ENCODE results near the gene PITPNM1.

The PITPNM1 gene

DNA sequence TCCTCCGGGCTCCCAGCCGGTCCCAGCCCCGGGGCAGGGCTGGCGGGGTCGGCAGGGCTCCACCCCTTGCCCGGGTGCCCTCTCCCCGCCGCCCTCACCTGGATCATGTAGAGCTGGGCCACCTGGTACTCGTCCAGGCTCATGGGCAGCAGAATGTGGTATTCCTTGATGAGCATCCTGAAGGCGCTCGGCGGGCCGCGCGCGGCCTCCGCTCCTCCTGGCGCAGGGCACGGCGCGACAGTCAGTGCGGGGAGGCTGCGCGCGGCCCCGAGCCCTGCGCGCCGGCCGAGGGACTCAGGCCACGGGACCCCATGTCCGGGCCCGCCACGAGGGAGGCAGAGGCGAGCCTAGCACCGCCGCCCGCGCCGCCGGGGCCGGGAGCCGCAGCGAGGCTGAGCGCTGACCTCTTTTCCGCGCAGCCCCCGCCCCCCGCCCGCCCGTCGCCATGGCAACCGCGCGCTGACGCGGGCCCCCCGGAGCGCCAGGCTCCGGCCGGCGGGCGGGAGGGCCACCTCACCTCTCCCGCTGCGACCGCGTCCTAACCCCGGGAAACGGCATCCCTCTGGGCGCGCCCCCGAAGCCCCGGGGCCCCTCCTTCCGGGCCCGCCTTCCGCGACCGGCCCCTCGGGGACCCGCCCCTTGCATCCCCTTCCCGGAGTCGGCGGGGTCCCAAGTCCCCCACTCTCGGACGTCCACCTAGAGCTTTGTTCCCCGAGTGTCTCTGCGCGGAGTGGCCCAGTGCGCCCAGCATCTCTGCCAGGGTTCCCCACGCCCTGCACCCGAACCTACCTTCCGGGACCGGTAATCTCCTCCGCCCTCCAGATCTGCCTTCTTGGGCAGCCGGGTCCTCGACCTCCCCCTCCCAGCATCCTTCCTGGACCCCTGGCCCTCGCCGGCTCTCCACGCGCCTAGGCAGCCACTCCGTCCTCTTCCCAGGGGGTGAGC is 886 bp downstream of the PITPNM1 start:
- DNase-seq (ENCODE audit: low read depth in 1 of 2, low spot score in 1 of 2), result no peak

DNA sequence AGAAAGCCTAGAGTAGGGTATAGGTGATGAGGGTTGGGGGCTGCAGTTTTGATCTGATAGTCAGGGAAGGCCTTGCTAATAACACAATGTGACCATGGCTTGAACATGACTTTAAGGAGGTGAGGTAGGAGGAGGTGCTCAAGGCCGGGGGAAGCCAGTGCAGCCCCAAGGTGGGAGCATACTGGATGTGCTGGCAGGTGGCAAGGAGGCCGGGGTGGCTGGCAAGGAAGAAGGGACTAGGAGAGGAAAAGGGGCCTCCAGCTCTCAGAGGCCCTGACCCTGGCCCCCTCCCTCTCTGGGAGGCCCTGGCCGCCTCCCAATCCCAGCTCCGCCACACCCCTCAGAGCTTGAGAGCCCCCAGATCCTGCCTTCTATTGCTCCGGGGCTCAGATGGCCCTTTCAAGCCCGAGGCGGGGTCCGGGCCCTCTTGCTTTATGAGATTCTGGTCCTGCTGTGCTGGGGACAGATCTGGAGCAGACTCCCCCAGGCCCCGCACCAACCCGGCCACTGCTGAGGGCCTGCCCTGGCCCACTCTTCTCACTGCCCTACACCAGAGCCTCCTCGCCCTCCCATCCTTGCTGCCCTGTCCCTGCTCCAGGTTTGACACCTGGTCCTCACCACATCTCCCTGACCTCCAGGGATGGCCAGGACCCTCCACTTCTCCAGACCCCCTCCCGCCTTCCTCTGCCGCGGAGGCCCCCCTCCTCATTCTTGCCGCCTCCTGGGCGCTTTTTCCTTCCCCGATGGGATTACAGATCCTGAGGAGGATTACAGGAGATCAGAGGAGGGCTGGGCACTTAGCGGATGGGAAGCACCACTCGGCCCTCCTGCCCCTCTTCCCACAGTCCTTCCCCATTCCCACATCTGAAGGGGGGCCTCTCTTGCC is 1.8 kb downstream of the PITPNM1 start:
- DNase-seq (ENCODE audit: low read depth in 1 of 2, low spot score in 1 of 2), result no peak

DNA sequence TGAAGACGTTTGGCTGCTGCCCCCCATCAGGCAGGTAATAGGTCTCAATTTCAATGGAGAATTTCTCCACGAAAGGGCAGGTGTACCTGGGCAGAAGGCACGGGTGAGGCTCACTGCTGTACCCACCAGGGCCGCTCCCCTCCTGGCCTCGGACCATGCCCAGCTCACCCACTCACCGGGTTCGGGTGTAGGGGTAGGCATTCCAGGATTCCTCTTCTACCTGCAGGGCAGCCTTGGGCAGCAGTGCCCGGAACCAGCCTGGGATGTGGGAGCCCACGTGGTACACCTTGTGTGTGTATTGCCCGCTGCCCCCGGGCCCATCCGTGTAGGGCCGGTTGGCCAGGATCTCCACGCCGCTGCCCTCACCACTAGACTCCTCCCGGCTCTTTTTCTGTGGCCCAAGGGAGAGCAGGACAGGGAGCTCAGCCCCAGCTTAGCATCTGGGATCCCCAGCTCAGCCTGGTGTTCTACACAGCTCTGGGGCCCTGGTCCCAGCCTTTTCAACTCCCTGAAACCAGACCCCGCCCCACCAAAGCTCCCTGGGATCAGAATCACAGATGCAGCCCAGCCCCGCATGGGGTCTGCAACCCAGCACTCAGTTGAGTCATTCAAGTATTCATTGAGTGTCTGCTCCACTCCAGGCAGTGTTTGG is 2.7 kb downstream of the PITPNM1 start:
- no peak for DNase-seq (ENCODE audit: low read depth in 1 of 2, low spot score in 1 of 2)

DNA sequence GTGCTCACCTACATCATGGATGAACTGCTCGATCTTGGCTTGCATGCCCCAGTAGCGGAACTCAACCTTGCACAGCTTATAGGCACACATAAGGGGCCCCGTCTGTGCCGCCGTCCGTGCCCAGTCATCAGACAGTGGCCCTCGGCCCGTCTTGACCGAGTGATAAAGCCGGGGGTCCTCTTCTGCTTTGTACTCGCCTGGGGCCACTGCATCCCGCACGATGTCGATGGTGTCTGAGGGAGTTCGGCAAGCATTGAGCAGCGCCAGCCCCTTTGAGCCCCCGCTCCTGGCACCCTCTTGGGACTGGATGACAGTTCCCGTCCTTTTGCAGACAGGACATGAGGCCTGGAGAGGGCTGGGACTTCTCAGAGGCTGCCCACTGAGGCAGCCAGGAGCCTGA is 3.3 kb downstream of the PITPNM1 start:
- DNase-seq (ENCODE audit: low read depth in 1 of 2, low spot score in 1 of 2), result no peak

DNA sequence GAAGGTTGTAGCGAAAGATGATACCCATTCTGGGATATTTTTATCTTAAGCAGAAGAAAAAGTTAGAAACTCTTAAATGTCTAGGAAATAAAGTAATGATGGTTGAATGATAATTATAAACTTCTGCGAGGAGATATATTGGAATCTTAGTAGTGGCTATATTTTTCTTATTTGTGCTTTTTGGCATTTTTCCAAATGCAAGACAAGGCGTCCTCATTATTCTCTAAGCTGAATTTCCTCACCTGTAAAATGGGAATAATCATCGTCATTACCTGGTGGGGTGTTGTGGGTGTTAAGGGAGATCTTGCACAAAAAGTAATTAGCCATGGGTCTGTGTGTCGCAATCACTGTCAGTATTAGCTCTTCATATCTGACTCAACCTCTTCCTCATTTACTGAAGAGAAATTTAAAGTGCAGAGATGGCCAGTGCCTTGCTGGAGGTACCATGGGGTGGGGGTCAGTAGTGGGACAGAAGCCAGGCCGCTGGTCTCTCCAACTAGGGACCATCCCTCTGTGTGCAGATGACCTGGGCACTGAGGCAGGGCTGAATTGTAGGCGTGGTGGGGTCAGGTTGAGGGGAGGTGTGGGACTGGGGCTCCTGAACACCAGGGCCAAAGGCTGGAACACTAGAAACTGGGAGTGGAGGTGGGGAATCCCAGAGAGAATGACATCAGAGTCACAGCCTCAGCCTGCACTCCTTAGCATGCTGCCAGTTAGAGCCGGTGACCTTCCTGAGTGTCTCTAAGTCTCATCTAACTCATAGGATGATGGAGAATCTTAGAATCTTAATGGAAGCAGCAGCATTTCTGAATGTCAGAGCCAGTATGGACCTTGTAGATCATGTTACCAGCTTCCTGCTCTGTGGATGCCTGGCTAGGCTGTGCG is 4.1 kb downstream of the PITPNM1 start:
- DNase-seq (ENCODE audit: low read depth in 1 of 2, low spot score in 1 of 2), result no peak

DNA sequence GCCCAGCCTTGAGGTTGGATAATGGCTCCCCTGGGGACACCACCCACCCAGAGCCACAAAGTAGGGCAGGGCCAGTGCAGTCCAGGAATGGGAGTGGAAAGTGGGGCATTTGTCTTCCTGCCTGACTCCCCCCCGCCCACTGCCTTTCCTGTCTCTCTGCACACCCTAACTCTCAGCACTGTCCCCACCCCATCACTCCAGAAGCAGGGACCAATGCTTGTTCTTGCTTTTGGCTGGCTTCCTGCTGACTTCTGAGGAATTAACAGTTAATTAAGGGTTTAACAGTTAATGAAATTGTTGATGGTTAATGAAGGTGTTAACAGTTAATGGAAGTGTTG is 4.7 kb downstream of the PITPNM1 start:
- no peak for DNase-seq (ENCODE audit: low read depth in 1 of 2, low spot score in 1 of 2)

DNA sequence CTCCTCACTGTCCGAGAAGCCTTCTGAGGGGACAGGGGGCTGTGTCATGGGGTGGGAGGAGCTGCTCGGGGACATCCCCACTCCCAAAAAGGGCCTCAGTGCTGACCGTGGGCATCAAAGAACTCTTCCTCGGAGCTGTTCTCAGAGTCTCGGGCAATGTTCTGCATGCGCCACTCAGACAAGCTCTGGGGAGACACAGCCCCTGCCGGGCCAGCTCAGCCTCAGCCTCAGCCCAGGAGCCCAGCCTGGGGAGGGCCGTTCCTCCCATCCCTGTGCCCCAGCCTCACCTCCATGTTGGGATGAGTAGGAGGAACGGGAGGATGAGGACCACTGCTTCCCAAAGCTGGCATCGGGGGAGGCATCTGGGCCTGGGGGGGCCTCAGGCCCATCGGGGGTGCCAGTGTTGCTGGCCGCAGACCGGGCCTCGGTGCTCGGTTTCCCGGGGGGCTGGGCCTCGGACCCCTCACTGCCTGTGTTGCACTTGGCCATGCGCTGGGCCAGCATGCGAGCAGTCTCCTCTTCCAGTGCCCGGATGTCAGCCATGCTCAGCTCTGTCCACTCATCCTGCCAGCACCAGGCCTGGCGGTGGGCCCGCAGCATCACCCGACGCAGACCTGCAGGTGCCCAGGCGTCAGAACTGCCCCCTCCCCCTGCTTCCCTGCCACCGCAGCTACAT is 5.2 kb downstream of the PITPNM1 start:
- DNase-seq (ENCODE audit: low read depth in 1 of 2, low spot score in 1 of 2), result no peak

DNA sequence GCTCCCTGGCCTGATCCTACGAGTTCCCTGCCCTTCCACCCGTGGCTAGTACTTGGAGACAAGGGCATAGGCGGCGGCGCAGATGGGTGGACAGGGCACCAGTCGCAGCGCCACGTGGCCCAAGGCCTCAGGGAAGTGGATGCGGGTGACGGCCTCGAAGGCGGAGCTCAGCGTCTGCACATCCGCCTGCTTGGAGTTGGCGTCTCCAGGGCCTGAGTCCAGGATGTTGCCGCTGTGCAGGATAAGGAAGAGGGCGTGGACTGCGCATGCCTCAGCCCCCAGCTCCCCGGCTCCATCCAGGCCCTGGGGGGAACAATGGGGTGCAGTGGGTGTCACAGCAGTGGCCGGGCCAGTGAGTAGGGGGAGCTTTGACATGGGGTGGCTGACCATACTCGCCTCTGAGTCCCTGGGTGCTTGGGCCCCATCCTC is 6.6 kb downstream of the PITPNM1 start:
- DNase-seq (ENCODE audit: low read depth in 1 of 2, low spot score in 1 of 2), result no peak

DNA sequence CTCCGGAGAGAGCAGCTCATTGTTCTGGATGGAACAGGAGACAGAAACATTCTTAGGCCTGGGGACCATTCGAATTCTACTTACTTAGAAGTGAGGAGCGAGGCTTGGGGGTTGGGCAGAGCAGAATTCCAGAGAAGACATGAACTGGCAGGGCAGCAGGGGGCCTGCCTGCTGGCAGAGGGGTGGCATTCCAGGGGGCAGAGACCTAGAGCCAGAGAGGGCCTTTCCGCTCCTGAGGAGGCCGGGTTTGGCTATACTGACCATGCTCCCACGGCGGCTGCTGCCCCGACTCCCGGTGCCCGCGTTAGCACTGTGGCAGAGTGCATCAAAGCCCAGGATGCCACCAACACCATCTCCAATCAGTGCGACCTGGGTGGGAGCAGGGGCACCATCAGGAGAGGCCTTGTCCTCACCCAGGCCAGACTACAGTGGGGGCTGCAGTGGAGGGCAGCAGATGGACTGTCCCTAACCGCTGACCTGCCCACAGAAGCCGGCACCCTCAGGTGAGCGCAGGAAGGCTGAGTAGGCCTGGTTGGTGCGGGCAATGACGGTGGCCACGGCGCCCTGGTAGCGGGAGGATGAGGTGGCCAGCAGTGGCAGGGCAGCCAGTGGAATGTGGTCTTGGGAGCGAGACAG is 7.4 kb downstream of the PITPNM1 start:
- DNase-seq (ENCODE audit: low read depth in 1 of 2, low spot score in 1 of 2), result no peak

DNA sequence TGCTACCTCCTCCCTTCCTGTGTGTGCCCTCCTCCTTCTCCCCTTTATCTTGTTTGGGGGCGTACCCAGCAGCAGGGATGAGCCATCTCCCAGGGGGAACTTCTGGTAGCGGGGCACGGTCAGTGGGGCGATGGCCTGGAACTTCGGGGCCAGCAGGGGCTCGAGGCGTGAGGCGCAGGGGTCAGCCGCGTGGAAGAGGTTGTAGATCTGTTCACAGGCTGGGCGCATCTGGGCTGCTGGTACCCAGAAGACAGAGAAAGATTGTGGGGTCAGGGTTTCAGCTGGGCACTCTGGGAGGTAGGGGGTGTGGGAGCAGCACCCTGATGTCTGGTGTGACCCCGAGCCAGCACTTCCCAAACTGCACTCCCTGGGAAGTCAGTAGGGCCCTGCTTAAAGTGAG is 9.1 kb downstream of the PITPNM1 start:
- DNase-seq (ENCODE audit: low read depth in 1 of 2, low spot score in 1 of 2), result no peak

DNA sequence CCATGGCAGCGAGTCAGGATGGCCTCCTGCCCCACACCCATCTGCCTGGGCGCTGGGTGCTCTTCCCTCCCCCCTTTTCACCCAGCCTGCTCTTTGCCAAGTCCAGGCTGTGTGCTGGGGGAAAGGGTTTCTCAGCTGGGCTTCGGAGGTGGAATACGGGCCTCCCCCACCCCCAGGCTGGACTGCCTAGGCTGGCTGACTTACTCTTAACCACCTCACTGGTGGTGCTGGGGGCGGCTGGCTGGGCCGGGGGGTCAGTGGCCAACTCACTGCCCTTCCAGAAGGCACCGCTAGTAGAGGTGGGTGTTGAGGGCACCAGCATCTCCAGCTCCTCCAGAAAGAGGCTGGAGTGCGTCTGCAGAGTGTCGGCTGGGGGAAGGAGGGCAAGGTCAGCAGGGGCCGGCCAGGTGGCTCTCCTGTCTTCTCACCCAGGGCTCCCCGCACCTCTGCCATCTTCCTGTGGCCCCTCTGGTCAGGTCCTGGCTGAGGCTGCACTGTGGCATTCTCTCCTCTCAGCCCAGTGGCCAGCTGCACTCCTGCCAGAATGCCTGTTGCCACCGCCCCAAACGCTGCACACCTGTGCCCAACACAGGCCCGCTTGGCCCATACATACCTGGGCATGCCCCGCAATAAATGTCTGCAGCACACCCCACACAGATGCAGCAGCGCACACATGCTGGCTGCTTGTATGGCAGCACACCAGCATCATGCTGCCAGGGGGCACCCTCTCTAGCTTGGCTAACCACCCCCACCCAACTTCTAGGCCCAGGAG is 9.7 kb downstream of the PITPNM1 start:
- no peak for DNase-seq (ENCODE audit: low read depth in 1 of 2, low spot score in 1 of 2)

DNA sequence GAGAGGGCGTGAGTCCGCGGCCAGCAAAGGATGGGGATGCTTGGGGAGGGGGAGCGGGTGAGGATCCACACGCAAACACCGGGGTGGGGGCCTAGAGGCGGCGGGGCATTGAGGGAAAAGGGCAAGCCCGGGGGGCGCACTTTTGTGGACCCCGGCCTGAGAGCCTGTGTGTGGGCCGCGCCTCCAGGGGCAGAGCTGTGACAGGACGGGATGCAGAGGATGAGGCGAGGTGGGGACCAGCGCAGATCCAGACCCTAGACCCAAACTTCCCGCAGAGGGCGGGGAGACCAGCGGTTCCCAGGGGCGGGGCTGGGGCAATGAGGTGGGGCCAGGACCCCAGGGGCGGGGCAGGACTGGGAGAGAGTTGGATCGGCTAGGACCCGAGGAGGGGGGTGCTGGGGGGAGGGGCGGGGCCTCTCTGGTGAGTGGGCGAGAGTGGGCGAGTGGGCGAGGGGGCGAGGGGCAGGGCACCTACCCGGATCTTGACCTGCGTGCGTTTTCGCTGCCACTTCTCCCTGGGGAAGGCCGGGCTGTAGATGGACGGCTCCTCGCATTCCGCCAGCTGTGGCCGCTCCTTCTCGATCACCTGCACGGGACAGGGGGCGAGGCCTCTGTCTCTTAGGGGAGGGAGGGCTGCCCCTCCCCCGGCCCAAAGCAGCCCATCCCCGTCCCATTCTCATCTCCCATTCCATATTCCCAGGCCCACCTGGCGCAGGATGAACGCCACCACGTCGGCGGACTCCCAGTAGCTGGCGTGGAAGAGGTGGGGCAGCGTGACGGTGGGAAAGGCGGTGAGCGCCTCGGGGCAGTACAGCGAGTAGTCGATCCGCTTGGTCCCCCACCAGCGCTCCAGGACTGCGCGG is 10.6 kb downstream of the PITPNM1 start:
- DNase-seq (ENCODE audit: low read depth in 1 of 2, low spot score in 1 of 2), result no peak

DNA sequence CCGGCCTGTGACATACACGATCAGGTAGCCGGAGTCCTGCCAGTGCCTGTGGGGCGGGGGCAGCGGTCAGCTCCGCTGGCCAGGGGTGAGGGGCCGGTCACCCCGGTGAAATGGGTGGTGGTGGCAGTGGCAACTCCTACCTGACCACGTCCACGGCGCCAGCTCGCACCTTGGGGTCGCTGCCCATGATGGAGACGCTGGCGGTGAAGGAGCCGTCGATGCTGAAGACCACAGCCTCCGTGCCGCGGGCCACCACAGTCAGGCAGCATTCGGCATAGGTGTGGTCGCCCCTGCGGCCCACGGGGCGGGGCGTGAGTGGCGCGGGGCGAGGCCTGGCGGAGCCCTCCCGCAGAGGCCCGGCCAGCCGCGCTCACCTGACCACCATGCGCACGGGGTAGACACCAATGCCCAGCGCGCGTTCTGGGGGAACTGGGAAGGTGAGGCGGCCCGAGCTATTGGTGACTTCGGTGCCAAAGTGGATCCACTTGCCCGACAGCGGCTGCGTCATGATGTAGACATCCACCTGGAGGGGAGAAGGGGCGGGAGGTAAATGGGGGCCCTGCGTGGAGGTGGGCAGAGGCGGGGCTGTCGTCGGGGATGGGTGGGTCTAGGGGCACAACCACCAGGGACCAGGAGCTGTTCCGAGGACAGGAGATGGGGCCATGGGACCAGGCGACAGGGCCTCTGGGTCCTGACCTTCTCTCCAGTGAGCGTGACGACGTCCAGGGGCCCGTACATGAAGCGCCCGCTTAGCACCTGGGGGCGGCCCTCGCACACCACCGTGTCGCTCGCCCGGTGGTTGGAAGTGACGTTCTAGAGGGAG is 11.4 kb downstream of the PITPNM1 start:
- DNase-seq (ENCODE audit: low read depth in 1 of 2, low spot score in 1 of 2), result no peak

DNA sequence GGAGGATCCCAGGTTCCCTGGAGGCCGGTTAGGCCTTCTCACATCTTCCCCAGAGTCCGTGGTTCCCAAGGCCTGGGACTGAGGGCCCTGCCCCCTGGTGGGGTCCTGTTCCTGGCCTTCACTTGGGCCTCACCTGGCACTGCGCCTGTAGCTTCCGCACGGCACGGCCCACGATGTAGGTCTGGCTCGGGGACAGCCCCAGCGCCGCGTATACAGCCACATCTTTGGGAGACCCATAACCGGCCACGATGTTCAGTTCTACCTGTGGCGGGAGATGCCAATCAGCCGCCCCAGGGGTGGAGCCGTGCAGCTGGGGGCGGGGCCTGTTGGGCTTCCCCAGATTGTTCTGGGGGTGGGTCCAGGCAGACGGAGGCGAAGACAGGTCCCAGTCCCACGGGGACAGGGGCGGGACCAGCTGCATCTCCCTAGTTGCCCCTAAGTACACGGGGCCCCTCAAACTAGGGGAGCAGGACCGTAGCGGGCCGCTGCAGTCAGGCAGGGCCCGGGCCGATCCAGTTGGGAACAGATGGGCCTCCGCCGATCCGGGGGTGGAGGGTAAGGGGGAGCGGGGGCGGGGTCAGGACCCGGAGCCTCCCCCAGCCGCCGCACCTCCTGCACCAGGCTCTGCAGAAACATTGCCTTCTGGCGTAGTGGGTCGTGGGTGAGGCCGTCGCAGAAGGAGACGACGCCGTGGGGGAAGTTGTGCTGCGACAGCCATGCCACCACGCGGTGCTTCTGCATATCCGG is 12.2 kb downstream of the PITPNM1 start:
- no peak for DNase-seq (ENCODE audit: low read depth in 1 of 2, low spot score in 1 of 2)

DNA sequence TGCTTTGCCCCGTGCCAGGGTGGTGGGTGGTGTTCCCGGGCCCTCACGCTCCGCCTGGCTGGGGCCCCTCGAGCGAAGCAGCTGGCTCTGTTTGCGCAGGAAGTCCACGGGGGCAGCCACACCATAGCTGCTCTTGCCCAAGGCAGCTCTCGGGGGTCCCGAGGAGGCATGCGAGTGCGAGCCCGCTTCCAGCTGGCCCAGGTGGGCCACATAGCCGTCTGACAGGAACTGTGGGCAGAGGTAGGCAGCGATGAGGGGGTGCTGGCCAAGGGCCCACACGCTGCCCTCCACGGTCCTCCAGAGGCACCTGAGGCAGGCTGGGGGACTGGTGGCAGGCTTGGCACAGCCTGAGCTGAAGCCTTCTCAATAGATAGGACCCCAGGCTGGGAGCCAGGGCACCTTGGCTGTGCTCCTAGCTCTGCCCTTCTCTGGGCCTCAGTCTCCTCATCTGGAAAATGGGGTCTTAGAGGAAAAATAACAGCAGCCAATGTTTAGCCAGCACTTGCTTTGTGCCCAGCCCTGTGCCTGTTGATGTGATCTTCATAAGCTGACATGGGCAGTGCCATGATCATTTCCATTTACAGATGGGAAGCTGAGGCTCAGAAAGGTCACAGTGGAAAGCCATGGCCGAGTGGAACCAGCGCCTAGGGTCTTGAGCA is 13.0 kb downstream of the PITPNM1 start:
- no peak for DNase-seq (ENCODE audit: low read depth in 1 of 2, low spot score in 1 of 2)
